ENCODE data around the gene TFDP1.

The TFDP1 gene

DNA sequence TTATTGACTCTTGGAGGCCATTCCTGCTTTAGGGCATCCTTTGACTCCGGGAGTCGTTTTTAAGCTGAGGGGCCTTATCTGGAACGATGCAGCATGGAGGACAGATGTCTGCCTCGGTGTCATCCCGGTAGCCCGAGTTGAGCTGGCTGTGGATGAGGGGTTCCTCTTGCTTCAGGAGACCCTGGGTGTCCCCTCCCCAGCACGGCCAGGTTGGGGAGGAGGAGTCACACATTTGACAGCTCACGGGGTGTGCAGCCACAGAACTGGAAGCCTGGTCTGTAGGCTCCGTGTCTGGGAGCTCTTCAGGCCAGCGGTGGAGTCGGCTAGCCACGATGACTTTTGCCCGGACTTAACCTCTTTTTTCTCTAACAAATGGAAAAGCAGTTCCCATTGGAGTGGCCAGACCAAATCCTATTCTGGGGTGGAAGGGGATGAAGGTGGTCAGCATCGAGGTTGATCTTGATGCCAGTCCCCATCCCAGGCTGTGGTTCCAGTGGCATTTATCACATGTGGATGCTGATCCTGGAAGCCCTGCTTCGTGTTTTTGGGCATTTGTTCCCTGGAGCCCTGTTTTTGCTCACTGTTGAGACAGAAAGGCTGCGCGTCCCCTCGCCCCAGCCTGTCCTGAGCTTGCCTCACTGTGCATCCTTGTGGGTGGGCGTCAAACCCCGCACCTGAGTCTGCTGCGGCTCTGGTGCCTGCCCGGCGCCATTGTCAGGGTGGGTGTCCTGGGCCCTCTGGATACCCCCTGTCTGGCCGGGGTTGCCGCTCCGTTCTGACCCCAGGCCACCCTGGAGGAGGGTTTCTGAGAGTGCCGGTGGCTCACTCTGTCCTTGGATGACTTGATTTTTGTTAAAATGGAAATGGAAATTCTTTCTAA is 12.0 kb downstream of the TFDP1 start:
- Histone ChIP-seq H3K4me1 (ENCODE audit: low read depth, poor library complexity, severe bottlenecking) (no peaks in the 10 kb centered on the region), H3K27ac (no peak overlapping the region), H3K4me2 (no peak overlapping the region), H3K9ac (no peak overlapping the region), H2AFZ (ENCODE audit: low read depth) (no peak overlapping the region), H3K4me3 (IDR thresholded peaks at IDR 0.05; ENCODE audit: insufficient read depth, low read depth, low read length) (no peak overlapping the region), H4K20me1 (ENCODE audit: insufficient read depth) (no peaks in the 10 kb centered on the region), H3K36me3 (ENCODE audit: insufficient read depth) (no peaks in the 10 kb centered on the region), H3K79me2 (ENCODE audit: insufficient read depth, low read depth) (peaks cover 66% of the 10 kb centered on the region), H3K27me3 (ENCODE audit: insufficient read depth, low read depth) (no peaks in the 10 kb centered on the region)
- no peak for TF ChIP-seq CTCF (conservative IDR thresholded peaks at IDR 0.05; ENCODE audit: low read depth, low read length)

DNA sequence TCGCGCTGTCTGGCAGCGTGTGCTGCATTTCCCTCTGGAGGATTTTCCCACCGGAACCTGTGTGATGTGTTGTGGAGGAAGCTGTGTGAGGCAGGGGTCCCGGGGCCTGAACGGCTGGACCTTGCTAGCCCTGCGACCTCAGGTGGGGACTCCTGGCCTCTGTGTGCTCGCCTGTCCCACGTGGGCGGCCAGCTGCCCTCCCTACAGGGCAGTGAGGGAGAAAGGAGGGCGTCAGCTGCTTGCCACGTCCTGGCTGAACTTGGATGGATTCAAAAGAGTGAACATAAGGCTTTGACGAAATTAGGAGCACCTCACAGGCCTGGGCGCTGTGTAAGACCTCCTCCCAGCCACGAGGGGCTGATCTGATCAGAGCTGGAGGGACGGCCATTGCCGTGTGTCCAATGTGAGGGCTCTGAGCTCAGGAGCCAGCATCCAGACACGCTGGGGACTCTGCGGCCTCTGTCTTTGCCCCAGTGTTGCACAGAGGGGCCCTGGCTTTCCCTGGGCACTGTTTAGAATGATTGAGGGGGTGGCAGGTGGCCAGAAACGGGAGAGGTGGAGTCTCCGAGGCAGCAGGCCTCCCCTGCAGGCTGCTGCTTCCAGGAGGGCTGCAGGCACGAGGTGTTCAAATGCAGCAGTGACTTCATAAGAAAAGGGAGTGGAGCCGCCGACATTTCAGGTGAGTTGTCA is 13.0 kb downstream of the TFDP1 start:
- H3K4me1 ChIP-seq (ENCODE audit: low read depth, poor library complexity, severe bottlenecking): no peaks in the 10 kb centered on the region
- no peak for TF ChIP-seq CTCF (conservative IDR thresholded peaks at IDR 0.05; ENCODE audit: low read depth, low read length)
- H2AFZ ChIP-seq (ENCODE audit: low read depth): no peak overlapping the region
- H3K79me2 ChIP-seq (ENCODE audit: insufficient read depth, low read depth): peaks cover 65% of the 10 kb centered on the region
- no peak overlapping the region for H3K4me3 ChIP-seq (IDR thresholded peaks at IDR 0.05; ENCODE audit: insufficient read depth, low read depth, low read length)
- no peaks in the 10 kb centered on the region for H3K27me3 ChIP-seq (ENCODE audit: insufficient read depth, low read depth)
- H3K9ac ChIP-seq: no peak overlapping the region
- H3K27ac ChIP-seq: no peak overlapping the region
- no peaks in the 10 kb centered on the region for H4K20me1 ChIP-seq (ENCODE audit: insufficient read depth)
- H3K36me3 ChIP-seq (ENCODE audit: insufficient read depth): no peaks in the 10 kb centered on the region
- H3K4me2 ChIP-seq: no peak overlapping the region

GRCh38 chr13:113598081-113598410 is 13.5 kb downstream of the TFDP1 start:
- no peak for TF ChIP-seq CTCF (conservative IDR thresholded peaks at IDR 0.05; ENCODE audit: low read depth, low read length)
- H3K4me3 ChIP-seq (IDR thresholded peaks at IDR 0.05; ENCODE audit: insufficient read depth, low read depth, low read length): no peak overlapping the region
- no peak overlapping the region for H3K4me2 ChIP-seq
- no peaks in the 10 kb centered on the region for H4K20me1 ChIP-seq (ENCODE audit: insufficient read depth)
- H3K27me3 ChIP-seq (ENCODE audit: insufficient read depth, low read depth): no peaks in the 10 kb centered on the region
- H2AFZ ChIP-seq (ENCODE audit: low read depth): no peak overlapping the region
- no peak overlapping the region for H3K27ac ChIP-seq
- peaks cover 65% of the 10 kb centered on the region; the same call in 1 of the 2 replicates for H3K79me2 ChIP-seq (ENCODE audit: insufficient read depth, low read depth)
- no peaks in the 10 kb centered on the region for H3K4me1 ChIP-seq (ENCODE audit: low read depth, poor library complexity, severe bottlenecking)
- H3K9ac ChIP-seq: no peak overlapping the region
- H3K36me3 ChIP-seq (ENCODE audit: insufficient read depth): no peaks in the 10 kb centered on the region

DNA sequence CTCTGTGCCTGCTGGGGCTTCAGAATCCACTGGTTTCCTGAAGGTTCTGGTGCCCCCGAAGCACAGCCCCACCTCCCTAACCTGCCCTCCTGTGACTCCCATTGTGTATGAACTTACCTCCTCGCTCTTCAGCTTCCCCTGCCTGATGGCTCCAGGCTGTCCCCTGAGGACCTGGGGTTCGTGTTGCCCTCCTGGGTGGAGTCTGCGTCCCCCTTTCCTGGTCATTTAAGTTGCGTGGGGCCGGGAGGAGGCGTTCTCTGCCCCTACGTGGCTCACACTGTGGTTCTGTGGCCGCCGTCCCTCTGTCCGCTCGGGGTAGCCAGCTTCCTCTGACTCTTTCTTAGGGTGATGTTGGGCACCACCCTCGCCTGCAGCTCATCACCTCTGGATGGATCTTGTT is 13.9 kb downstream of the TFDP1 start:
- no peaks in the 10 kb centered on the region for H3K36me3 ChIP-seq (ENCODE audit: insufficient read depth)
- H4K20me1 ChIP-seq (ENCODE audit: insufficient read depth): no peaks in the 10 kb centered on the region

More for the DNA sequence above, 13.9 kb downstream of the TFDP1 start:
- Histone ChIP-seq H3K4me3 (IDR thresholded peaks at IDR 0.05; ENCODE audit: insufficient read depth, low read depth, low read length) (no peak overlapping the region), H3K4me1 (ENCODE audit: low read depth, poor library complexity, severe bottlenecking) (no peaks in the 10 kb centered on the region), H2AFZ (ENCODE audit: low read depth) (no peak overlapping the region), H3K4me2 (no peak overlapping the region), H3K27ac (no peak overlapping the region), H3K9ac (no peak overlapping the region), H3K27me3 (ENCODE audit: insufficient read depth, low read depth) (no peaks in the 10 kb centered on the region), H3K79me2 (ENCODE audit: insufficient read depth, low read depth) (peaks cover 65% of the 10 kb centered on the region; the same call in 1 of the 2 replicates)
- no peak for TF ChIP-seq CTCF (conservative IDR thresholded peaks at IDR 0.05; ENCODE audit: low read depth, low read length)

All from KMS-11 (cell line).